ENCODE measurements around the gene SAPCD1. TPM values are rescaled to one million over a fixed set of nuclear protein-coding genes. Genes with fewer than 3 reads are reported as not detected.
"Not testable (repeated sequence)": the region's sequence is repeated elsewhere in the genome, so short reads cannot be mapped to it uniquely, and the experiment has no call there.

SAPCD1 gene
- total RNA-seq, 1 donor, result 0.90 TPM

DNA sequence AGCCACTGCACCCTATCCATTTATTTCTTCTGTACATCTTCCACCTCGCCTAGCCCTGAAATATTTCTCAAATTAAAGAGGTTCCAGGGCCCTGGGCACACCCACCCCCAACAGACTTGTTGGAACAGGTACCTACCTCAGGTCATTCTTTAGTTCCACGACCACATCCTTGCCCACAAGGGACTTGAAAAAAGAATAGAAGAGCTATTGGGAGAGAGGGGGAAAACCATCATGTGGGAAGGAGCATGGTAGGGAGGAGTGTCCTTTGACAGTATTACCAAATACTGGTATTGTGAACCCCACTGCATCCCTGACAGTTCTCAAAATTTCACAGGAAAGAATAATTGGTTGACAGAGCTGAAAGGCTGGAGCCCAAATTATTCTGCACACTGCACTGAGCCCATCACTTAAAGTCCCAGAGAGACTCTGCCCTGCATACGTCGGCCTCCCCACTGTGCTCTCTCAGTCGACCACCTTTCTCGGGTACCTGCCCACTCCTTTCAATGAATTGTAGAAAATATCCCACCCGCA, 43.5 kb downstream of the SAPCD1 start:
- peak overlapping the region; percentile 84 for H3K4me3 ChIP-seq (ENCODE audit: low read depth, low read length)
- DNase-seq (ENCODE audit: low read depth), result no peak
- TF ChIP-seq, protein P1, sequence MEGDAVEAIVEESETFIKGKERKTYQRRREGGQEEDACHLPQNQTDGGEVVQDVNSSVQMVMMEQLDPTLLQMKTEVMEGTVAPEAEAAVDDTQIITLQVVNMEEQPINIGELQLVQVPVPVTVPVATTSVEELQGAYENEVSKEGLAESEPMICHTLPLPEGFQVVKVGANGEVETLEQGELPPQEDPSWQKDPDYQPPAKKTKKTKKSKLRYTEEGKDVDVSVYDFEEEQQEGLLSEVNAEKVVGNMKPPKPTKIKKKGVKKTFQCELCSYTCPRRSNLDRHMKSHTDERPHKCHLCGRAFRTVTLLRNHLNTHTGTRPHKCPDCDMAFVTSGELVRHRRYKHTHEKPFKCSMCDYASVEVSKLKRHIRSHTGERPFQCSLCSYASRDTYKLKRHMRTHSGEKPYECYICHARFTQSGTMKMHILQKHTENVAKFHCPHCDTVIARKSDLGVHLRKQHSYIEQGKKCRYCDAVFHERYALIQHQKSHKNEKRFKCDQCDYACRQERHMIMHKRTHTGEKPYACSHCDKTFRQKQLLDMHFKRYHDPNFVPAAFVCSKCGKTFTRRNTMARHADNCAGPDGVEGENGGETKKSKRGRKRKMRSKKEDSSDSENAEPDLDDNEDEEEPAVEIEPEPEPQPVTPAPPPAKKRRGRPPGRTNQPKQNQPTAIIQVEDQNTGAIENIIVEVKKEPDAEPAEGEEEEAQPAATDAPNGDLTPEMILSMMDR (IDR thresholded peaks at IDR 0.05; ENCODE audit: insufficient read depth, low read length), result no peak

DNA sequence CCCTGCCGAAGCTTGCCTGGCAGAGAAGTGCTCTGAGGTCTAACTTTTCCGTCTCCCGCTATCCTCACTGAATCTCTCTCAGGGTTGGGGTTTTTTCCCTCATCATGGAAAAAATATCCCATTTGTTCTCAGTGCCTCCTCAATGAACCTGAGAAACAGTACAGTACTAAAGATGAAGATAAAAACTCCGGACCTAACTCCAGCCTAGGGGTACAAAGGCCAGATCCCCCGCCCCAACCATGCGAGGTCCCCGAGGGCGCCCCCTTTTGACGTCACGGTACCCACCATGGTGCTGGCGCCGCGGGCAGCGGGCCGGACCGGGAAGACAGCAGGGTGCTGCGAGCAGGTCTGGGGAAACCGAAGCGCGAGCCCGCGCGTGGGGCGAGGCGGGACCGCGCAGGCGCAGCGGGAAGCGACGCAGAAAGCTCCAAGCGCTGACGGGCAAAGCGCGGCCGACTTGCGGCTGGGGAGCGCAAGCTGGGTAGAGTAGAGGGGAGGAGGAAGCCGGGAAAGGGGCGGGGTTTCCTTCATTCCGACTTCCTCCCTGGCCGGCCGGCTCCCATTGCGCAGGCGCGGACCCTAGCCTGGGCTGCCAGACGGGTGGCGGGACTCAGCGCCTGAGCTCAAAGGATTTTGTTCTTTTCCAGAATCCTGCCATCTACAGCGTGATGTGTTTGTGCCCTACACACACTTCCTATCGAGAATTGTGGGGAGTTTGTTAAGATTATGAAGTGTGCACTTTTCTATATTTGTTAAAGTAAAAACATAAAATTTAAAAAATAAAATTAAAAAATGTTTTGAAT, 44.2 kb downstream of the SAPCD1 start, which contains the start of gene LSM2:
Gene LSM2 (minus strand): TSS at position 497 of the 803 bp plus-strand sequence. CDS start 209 bp downstream, at position 288.
- H3K4me3 ChIP-seq (ENCODE audit: low read depth, low read length), result peak within 1 kb of the TSS; percentile 84
- TF ChIP-seq, protein P1 (IDR thresholded peaks at IDR 0.05; ENCODE audit: insufficient read depth, low read length), result no peak
- DNase-seq (ENCODE audit: low read depth), result peak; percentile 97

DNA sequence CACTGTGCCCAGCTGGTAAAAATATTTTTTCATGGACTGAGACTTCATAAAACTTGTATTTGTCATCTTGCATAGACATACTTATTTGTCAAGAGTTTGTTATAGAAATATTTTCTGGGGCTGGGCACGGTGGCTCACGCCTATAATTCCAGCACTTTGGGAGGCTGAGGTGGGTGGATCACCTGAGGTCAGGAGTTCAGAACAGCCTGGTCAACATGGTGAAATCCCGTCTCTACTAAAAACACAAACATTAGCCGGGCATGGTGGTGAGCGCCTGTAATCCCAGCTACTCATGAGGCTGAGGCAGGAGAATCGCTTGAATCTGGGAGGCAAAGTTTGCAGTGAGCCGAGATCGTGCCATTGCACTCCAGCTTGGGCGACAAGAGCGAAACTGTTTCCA, 46.1 kb downstream of the SAPCD1 start:
- not testable (repeated sequence) for H3K4me3 ChIP-seq (ENCODE audit: low read depth, low read length)

DNA sequence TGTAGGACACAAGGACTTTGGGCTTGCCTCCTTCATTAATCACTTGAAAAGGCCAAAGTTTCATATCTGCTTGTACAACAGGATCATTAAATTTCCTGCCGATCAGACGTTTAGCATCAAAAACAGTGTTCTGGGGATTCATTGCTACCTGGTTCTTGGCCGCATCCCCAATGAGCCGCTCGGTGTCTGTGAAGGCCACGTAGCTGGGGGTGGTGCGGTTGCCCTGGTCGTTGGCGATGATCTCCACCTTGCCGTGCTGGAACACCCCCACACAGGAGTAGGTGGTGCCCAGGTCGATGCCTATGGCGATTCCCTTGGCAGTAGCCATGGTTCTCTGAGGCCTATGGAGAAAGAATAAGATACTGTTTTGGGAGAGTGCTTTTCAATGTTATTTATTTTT, 49.2 kb downstream of the SAPCD1 start:
- TF ChIP-seq, protein P1 (IDR thresholded peaks at IDR 0.05; ENCODE audit: insufficient read depth, low read length), result no peak
- no peak for DNase-seq (ENCODE audit: low read depth)
- H3K4me3 ChIP-seq (ENCODE audit: low read depth, low read length), result no peak overlapping the region

More for the DNA sequence above, 46.1 kb downstream of the SAPCD1 start:
- DNase-seq (ENCODE audit: low read depth), result not testable (repeated sequence)

DNA sequence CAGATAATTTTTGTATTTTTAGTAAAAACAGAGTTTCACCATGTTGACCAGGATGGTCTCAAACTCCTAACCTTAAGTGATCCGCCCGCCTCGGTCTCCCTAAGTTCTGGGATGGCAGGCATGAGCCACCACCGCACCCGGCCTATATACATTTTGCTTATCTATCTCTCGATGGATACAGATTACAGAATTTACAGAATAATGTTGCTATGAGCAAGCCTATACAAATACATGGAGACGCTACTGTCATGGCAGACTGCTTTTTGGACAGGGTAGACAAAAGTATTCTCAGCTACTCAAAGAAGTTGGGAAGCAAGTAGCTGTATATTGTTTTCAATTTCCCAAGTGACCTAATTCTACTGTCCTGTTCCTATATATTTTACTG, 51.0 kb downstream of the SAPCD1 start:
- DNase-seq (ENCODE audit: low read depth), result no peak
- TF ChIP-seq, protein P1 (IDR thresholded peaks at IDR 0.05; ENCODE audit: insufficient read depth, low read length), result no peak
- H3K4me3 ChIP-seq (ENCODE audit: low read depth, low read length), result no peak overlapping the region

Small RNA genes within 50 kb of the gene (small RNA-seq; reads per million reads assigned to genes)
- gene LY6G6D, result not detected
- not detected for gene MSH5-SAPCD1
- not detected for gene RF00019
- gene RNU6-850P, result not detected
- gene SAPCD1, result not detected

Other genes starting within 250 kb of the SAPCD1 start
- not detected in 2 replicates for gene MCCD1, start 233.7 kb upstream of the SAPCD1 start, total RNA-seq (ENCODE audit: low replicate concordance)
- gene DDX39B, start 220.7 kb upstream of the SAPCD1 start, total RNA-seq (ENCODE audit: low replicate concordance), result 197 and 290 TPM in 2 replicates
- 3.8 and 6.7 TPM in 2 replicates for gene ATP6V1G2, start 216.0 kb upstream of the SAPCD1 start, total RNA-seq (ENCODE audit: low replicate concordance)
- gene NFKBIL1, start 215.0 kb upstream of the SAPCD1 start, total RNA-seq (ENCODE audit: low replicate concordance), result 20.0 and 48.7 TPM in 2 replicates
- gene LTA, start 190.4 kb upstream of the SAPCD1 start, total RNA-seq (ENCODE audit: low replicate concordance), result not detected in 2 replicates
- not detected in 2 replicates for gene TNF, start 187.1 kb upstream of the SAPCD1 start, total RNA-seq (ENCODE audit: low replicate concordance)
- gene LTB, start 180.2 kb upstream of the SAPCD1 start, total RNA-seq (ENCODE audit: low replicate concordance), result not detected in 2 replicates
- gene LST1, start 176.4 kb upstream of the SAPCD1 start, total RNA-seq (ENCODE audit: low replicate concordance), result not detected in 2 replicates
- not detected in 2 replicates for gene NCR3, start 169.7 kb upstream of the SAPCD1 start, total RNA-seq (ENCODE audit: low replicate concordance)
- not detected in 2 replicates for gene AIF1, start 147.4 kb upstream of the SAPCD1 start, total RNA-seq (ENCODE audit: low replicate concordance)
- 24.0 and 68.0 TPM in 2 replicates for gene PRRC2A, start 141.9 kb upstream of the SAPCD1 start, total RNA-seq (ENCODE audit: low replicate concordance)
- gene BAG6, start 110.0 kb upstream of the SAPCD1 start, total RNA-seq (ENCODE audit: low replicate concordance), result 109 and 161 TPM in 2 replicates
- 2.0 TPM in 1 of 2 replicates, not detected in the other for gene APOM, start 106.8 kb upstream of the SAPCD1 start, total RNA-seq (ENCODE audit: low replicate concordance)
- 18.4 and 26.3 TPM in 2 replicates for gene C6orf47, start 101.9 kb upstream of the SAPCD1 start, total RNA-seq (ENCODE audit: low replicate concordance)
- 19.9 and 69.8 TPM in 2 replicates for gene GPANK1, start 97.7 kb upstream of the SAPCD1 start, total RNA-seq (ENCODE audit: low replicate concordance)
- gene CSNK2B, start 96.6 kb upstream of the SAPCD1 start, total RNA-seq (ENCODE audit: low replicate concordance), result 134 and 214 TPM in 2 replicates
- 2.8 and 4.5 TPM in 2 replicates for gene LY6G5B, start 92.7 kb upstream of the SAPCD1 start, total RNA-seq (ENCODE audit: low replicate concordance)
- gene LY6G5C, start 81.6 kb upstream of the SAPCD1 start, total RNA-seq (ENCODE audit: low replicate concordance), result 1.1 TPM in 1 of 2 replicates, not detected in the other
- 23.5 and 27.1 TPM in 2 replicates for gene ABHD16A, start 59.3 kb upstream of the SAPCD1 start, total RNA-seq (ENCODE audit: low replicate concordance)
- gene LY6G6F, start 55.8 kb upstream of the SAPCD1 start, total RNA-seq (ENCODE audit: low replicate concordance), result not detected in 2 replicates
- not detected in 2 replicates for gene LY6G6D, start 47.3 kb upstream of the SAPCD1 start, total RNA-seq (ENCODE audit: low replicate concordance)
- not detected in 2 replicates for gene LY6G6C, start 40.9 kb upstream of the SAPCD1 start, total RNA-seq (ENCODE audit: low replicate concordance)
- not detected in 2 replicates for gene MPIG6B, start 39.3 kb upstream of the SAPCD1 start, total RNA-seq (ENCODE audit: low replicate concordance)
- 70.5 and 223 TPM in 2 replicates for gene DDAH2, start 33.4 kb upstream of the SAPCD1 start, total RNA-seq (ENCODE audit: low replicate concordance)
- 174 and 576 TPM in 2 replicates for gene CLIC1, start 26.1 kb upstream of the SAPCD1 start, total RNA-seq (ENCODE audit: low replicate concordance)
- gene MSH5, start 22.7 kb upstream of the SAPCD1 start, total RNA-seq (ENCODE audit: low replicate concordance), result 3.1 and 23.0 TPM in 2 replicates
- gene VWA7, start 14.7 kb downstream of the SAPCD1 start, total RNA-seq (ENCODE audit: low replicate concordance), result 0.36 and 0.90 TPM in 2 replicates
- 19.6 and 68.8 TPM in 2 replicates for gene VARS1, start 33.1 kb downstream of the SAPCD1 start, total RNA-seq (ENCODE audit: low replicate concordance)
- gene LSM2, start 44.3 kb downstream of the SAPCD1 start, total RNA-seq (ENCODE audit: low replicate concordance), result 49.5 and 88.3 TPM in 2 replicates
- gene HSPA1L, start 52.6 kb downstream of the SAPCD1 start, total RNA-seq (ENCODE audit: low replicate concordance), result 1.4 and 2.4 TPM in 2 replicates
- gene HSPA1A, start 52.9 kb downstream of the SAPCD1 start, total RNA-seq (ENCODE audit: low replicate concordance), result 52.8 and 76.9 TPM in 2 replicates
- gene HSPA1B, start 65.1 kb downstream of the SAPCD1 start, total RNA-seq (ENCODE audit: low replicate concordance), result 62.0 and 112 TPM in 2 replicates
- 35.8 and 48.2 TPM in 2 replicates for gene NEU1, start 100.2 kb downstream of the SAPCD1 start, total RNA-seq (ENCODE audit: low replicate concordance)
- gene SLC44A4, start 116.3 kb downstream of the SAPCD1 start, total RNA-seq (ENCODE audit: low replicate concordance), result 0.27 TPM in 1 of 2 replicates, not detected in the other
- 37.9 and 62.0 TPM in 2 replicates for gene EHMT2, start 135.0 kb downstream of the SAPCD1 start, total RNA-seq (ENCODE audit: low replicate concordance)
- gene ZBTB12, start 139.4 kb downstream of the SAPCD1 start, total RNA-seq (ENCODE audit: low replicate concordance), result 3.3 and 3.8 TPM in 2 replicates
- gene C2, start 165.1 kb downstream of the SAPCD1 start, total RNA-seq (ENCODE audit: low replicate concordance), result 4.4 and 48.2 TPM in 2 replicates
- 32.9 and 39.1 TPM in 2 replicates for gene CFB, start 183.4 kb downstream of the SAPCD1 start, total RNA-seq (ENCODE audit: low replicate concordance)
- gene NELFE, start 196.3 kb downstream of the SAPCD1 start, total RNA-seq (ENCODE audit: low replicate concordance), result 36.6 and 109 TPM in 2 replicates
- gene SKIC2, start 196.5 kb downstream of the SAPCD1 start, total RNA-seq (ENCODE audit: low replicate concordance), result 30.7 and 42.8 TPM in 2 replicates
- 15.9 and 28.8 TPM in 2 replicates for gene DXO, start 209.5 kb downstream of the SAPCD1 start, total RNA-seq (ENCODE audit: low replicate concordance)
- 5.2 and 33.5 TPM in 2 replicates for gene C4A, start 219.4 kb downstream of the SAPCD1 start, total RNA-seq (ENCODE audit: low replicate concordance)